ENCODE data around the gene KCNA3.

The KCNA3 gene

GRCh38 chr1:110672001-110672752 lies 2.6 kb downstream of the KCNA3 start (continued):
- TF ChIP-seq PRDM2 (tag by site-specific recombination; IDR thresholded peaks at IDR 0.05; ENCODE audit: borderline replicate concordance) = no peak
- TF ChIP-seq, protein P1, sequence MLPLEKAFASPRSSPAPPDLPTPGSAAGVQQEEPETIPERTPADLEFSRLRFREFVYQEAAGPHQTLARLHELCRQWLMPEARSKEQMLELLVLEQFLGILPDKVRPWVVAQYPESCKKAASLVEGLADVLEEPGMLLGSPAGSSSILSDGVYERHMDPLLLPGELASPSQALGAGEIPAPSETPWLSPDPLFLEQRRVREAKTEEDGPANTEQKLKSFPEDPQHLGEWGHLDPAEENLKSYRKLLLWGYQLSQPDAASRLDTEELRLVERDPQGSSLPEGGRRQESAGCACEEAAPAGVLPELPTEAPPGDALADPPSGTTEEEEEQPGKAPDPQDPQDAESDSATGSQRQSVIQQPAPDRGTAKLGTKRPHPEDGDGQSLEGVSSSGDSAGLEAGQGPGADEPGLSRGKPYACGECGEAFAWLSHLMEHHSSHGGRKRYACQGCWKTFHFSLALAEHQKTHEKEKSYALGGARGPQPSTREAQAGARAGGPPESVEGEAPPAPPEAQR (tag by site-specific recombination; IDR thresholded peaks at IDR 0.05) = no peak
- no peak for TF ChIP-seq ZNF473 (tag by site-specific recombination; IDR thresholded peaks at IDR 0.05)

- POLR2A ChIA-PET = no interaction called here
- TF ChIP-seq ZNF112 (tag by site-specific recombination; IDR thresholded peaks at IDR 0.05) (no peak), ZBTB17 (tag by site-specific recombination; IDR thresholded peaks at IDR 0.05) (peak; percentile 80), GLIS1 (tag by site-specific recombination; IDR thresholded peaks at IDR 0.05) (no peak)
- Histone ChIP-seq H3K4me3 (ENCODE audit: low read depth, low read length) (no peak overlapping the region), H3K4me1 (ENCODE audit: control insufficient read depth, insufficient read depth, low read length) (no peaks in the 10 kb centered on the region; the same call in 1 of the 2 replicates), H3K9me3 (ENCODE audit: control insufficient read depth, insufficient read depth, low read depth, low read length) (no peaks in the 10 kb centered on the region), H3K36me3 (ENCODE audit: control insufficient read depth in 2 of 2, insufficient read depth in 1 of 2, low read length in 2 of 2) (no peaks in the 10 kb centered on the region), H3K27ac (ENCODE audit: extremely low read depth, low read depth, low read length) (no peak overlapping the region)
- CTCF ChIA-PET = no interaction called here
Measured at GRCh38 chr1:110671361-110671760, 3.4 kb downstream of the KCNA3 start.

- no peak overlapping the region for H3K4me3 ChIP-seq (ENCODE audit: low read depth, low read length)
- H3K9me3 ChIP-seq (ENCODE audit: control insufficient read depth, insufficient read depth, low read depth, low read length) = no peaks in the 10 kb centered on the region
- H3K4me1 ChIP-seq (ENCODE audit: control insufficient read depth, insufficient read depth, low read length) = no peaks in the 10 kb centered on the region
- POLR2A ChIA-PET = interaction anchor here (0.6 kb wide), 1 partner anchor 1753 kb away, joined by 3 read pairs; no protein-coding TSS in a partner anchor
- no peak overlapping the region for H3K27ac ChIP-seq (ENCODE audit: extremely low read depth, low read depth, low read length)
- H3K36me3 ChIP-seq (ENCODE audit: control insufficient read depth in 2 of 2, insufficient read depth in 1 of 2, low read length in 2 of 2) = no peaks in the 10 kb centered on the region
- CTCF ChIA-PET = interaction anchor here (0.7 to 1.0 kb wide), 2 partner anchors 49 to 453 kb away, joined by 3 to 5 read pairs; no protein-coding TSS in a partner anchor
- TF ChIP-seq GLIS1 (tag by site-specific recombination; IDR thresholded peaks at IDR 0.05) (no peak), SCRT1 (tag by site-specific recombination; IDR thresholded peaks at IDR 0.05; ENCODE audit: borderline replicate concordance) (no peak), ZNF239 (tag by site-specific recombination; IDR thresholded peaks at IDR 0.05) (no peak), ZNF488 (tag by site-specific recombination; IDR thresholded peaks at IDR 0.05) (no peak), ZNF639 (tag by site-specific recombination; IDR thresholded peaks at IDR 0.05) (no peak), ZNF157 (tag by site-specific recombination; IDR thresholded peaks at IDR 0.05) (no peak), ZNF747 (tag by site-specific recombination; IDR thresholded peaks at IDR 0.05) (no peak), ZNF529 (tag by site-specific recombination; IDR thresholded peaks at IDR 0.05; ENCODE audit: insufficient replicate concordance) (no peak), TCF7L2 (IDR thresholded peaks at IDR 0.05; ENCODE audit: borderline replicate concordance, low read depth, low read length) (no peak), KLF9 (tag by site-specific recombination; IDR thresholded peaks at IDR 0.05; ENCODE audit: low read depth) (no peak), ZNF324 (tag by site-specific recombination; IDR thresholded peaks at IDR 0.05) (no peak), ZSCAN30 (tag by site-specific recombination; IDR thresholded peaks at IDR 0.05) (no peak)
- TF ChIP-seq, protein P2, sequence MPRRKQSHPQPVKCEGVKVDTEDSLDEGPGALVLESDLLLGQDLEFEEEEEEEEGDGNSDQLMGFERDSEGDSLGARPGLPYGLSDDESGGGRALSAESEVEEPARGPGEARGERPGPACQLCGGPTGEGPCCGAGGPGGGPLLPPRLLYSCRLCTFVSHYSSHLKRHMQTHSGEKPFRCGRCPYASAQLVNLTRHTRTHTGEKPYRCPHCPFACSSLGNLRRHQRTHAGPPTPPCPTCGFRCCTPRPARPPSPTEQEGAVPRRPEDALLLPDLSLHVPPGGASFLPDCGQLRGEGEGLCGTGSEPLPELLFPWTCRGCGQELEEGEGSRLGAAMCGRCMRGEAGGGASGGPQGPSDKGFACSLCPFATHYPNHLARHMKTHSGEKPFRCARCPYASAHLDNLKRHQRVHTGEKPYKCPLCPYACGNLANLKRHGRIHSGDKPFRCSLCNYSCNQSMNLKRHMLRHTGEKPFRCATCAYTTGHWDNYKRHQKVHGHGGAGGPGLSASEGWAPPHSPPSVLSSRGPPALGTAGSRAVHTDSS (tag by site-specific recombination; IDR thresholded peaks at IDR 0.05) = no peak
- TF ChIP-seq, protein P3, sequence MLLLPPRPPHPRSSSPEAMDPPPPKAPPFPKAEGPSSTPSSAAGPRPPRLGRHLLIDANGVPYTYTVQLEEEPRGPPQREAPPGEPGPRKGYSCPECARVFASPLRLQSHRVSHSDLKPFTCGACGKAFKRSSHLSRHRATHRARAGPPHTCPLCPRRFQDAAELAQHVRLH (tag by site-specific recombination; IDR thresholded peaks at IDR 0.05) = no peak
Measured at GRCh38 chr1:110668549-110668948, 6.2 kb downstream of the KCNA3 start.
